A549 (cell line): ENCODE measurements around the gene AP4S1.

ENCODE experiments used
- CBX2 ChIP-seq: fragments of 200-600 bp; sonication (generic); IDR thresholded peaks from 2 replicates; pipeline ENCODE4 v1.6.1; 2016; ENCODE audit warnings: low read depth, mild to moderate bottlenecking, borderline replicate concordance
- CTCF ChIP-seq: fragments of >200 bp; sonication (Bioruptor Twin); formaldehyde crosslinking; IDR thresholded peaks from 3 replicates; pipeline ENCODE4 v1.5.1; 2016
- HEYL ChIP-seq: fragments of 250-450 bp; sonication (Bioruptor Pico); IDR thresholded peaks from 2 replicates; pipeline ENCODE4 v1.8.0; 2021; ENCODE audit warnings: mild to moderate bottlenecking, moderate library complexity
- POLR2A ChIP-seq: IDR thresholded peaks from 2 replicates; pipeline ENCODE4 v1.6.1; 2012; ENCODE audit warnings: mild to moderate bottlenecking, low read length
- RAD21 ChIP-seq, 2 experiments: fragments of >200 bp in 1 of 2; sonication (Bioruptor Twin) in 1 of 2; formaldehyde crosslinking in 1 of 2; IDR thresholded peaks in 1 of 2; conservative IDR thresholded peaks in 1 of 2; 2 replicates in 1 of 2; 3 replicates in 1 of 2; pipeline ENCODE4 v1.6.1; 2012 to 2018; ENCODE audit warnings: inconsistent platforms in 1 of 2
- ZNF302 ChIP-seq: fragments of 250-450 bp; sonication (Bioruptor Pico); IDR thresholded peaks from 2 replicates; pipeline ENCODE4 v1.9.0; 2021; ENCODE audit warnings: inconsistent platforms, mild to moderate bottlenecking, moderate library complexity
- TF ChIP-seq, protein P1 (sequence below): fragments of 250-450 bp; sonication (Bioruptor Pico); IDR thresholded peaks from 2 replicates; pipeline ENCODE4 v1.5.0; 2021; ENCODE audit warnings: mild to moderate bottlenecking, moderate library complexity, borderline replicate concordance

DNA sequence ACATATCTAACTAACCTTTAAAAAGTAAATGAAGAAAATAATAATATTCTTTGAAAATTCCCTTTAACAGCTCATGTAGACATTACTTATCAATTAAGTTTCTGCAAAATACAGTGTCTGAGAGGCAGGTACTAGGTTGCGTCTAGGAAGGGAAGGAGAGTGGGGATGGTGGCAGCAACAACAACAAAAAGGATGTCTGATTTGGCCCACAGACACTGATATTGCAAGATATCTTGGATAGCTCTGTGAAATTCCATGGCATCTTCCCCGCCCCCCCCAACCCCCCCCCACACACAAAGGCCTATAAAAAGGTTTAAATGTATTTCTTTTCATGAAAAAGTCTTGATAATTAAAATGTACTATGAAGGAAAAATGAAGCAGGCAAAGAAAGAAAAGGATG is 41.6 kb upstream of the AP4S1 start:
- TF ChIP-seq CTCF = no peak
- no peak for TF ChIP-seq ZNF302 (CRISPR knock-in tag)
- TF ChIP-seq CBX2 = no peak
- no peak for TF ChIP-seq HEYL (CRISPR knock-in tag)
- TF ChIP-seq POLR2A = no peak
- TF ChIP-seq, protein P1, sequence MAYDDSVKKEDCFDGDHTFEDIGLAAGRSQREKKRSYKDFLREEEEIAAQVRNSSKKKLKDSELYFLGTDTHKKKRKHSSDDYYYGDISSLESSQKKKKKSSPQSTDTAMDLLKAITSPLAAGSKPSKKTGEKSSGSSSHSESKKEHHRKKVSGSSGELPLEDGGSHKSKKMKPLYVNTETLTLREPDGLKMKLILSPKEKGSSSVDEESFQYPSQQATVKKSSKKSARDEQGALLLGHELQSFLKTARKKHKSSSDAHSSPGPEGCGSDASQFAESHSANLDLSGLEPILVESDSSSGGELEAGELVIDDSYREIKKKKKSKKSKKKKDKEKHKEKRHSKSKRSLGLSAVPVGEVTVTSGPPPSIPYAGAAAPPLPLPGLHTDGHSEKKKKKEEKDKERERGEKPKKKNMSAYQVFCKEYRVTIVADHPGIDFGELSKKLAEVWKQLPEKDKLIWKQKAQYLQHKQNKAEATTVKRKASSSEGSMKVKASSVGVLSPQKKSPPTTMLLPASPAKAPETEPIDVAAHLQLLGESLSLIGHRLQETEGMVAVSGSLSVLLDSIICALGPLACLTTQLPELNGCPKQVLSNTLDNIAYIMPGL (CRISPR knock-in tag) = no peak
- TF ChIP-seq RAD21 (conservative IDR thresholded peaks at IDR 0.05 in 1 of 2, IDR thresholded peaks at IDR 0.05 in 1 of 2) = no peak
